SK-N-MC (cell line): ENCODE results near the gene ZDHHC11.
"Not testable (repeated sequence)": the region's sequence is repeated elsewhere in the genome, so short reads cannot be mapped to it uniquely, and the experiment has no call there.

Experiments used
- EZH2 ChIP-seq: fragments of 200-600 bp; sonication (generic); IDR thresholded peaks from one replicate; pipeline ENCODE4 v1.6.1; 2017; ENCODE audit warnings: antibody characterized with exemption
- FOXP2 ChIP-seq: optimal IDR thresholded peaks from 2 replicates; pipeline ENCODE3; 2011; ENCODE audit warnings: mild to moderate bottlenecking, moderate library complexity; ENCODE audit not compliant: insufficient read depth; ENCODE audit errors: extremely low read length, control extremely low read depth
- POLR2AphosphoS5 ChIP-seq: IDR thresholded peaks from 2 replicates; pipeline ENCODE4 v1.6.1; 2012; ENCODE audit warnings: mild to moderate bottlenecking, low read depth, low read length, borderline replicate concordance

GRCh38 chr5:841531-842401 is 9.0 kb downstream of the ZDHHC11 start:
- TF ChIP-seq EZH2, POLR2AphosphoS5, FOXP2: not testable (repeated sequence)
